ENCODE data around the gene GRM5. TPM values are rescaled to one million over a fixed set of nuclear protein-coding genes. Genes with fewer than 3 reads are reported as not detected.
A peak's percentile ranks its signal among the peaks of the same experiment; 100 is the strongest.

The GRM5 gene
- total RNA-seq, 2 donors from 2014 or later = 1.4 to 8.6 TPM

DNA sequence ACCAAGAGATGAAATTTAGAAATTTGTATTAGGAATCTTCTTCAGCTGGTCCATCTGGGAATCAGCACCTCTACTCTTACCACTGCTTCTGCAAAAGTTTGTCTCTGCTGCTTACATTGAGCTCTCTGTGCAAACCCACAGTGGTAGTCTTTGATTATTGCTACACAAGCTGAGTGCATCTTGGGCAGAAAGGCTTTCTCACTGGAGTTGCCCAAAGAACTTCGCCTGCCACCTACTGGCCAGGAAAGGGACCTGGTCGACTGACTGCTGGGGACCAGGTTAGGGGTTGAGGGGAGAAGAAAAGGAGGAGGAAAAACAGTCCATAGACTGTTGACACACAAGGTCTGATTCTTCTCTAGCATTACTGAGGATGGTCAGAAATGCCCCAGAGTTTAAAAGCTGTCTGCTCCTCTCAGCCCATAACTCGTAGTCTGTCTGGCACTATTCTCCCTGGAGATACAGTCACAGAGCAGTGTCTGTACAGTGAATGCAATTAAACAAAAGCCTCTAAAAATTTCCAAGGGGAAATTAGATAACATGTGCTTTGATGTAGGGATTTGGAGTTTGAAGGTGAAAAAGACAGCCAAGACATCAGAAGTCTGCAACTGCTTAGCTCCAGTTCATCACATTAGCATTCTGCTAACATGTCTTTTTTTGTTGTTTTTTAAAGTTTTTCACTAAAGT lies 513.3 kb downstream of the GRM5 start:
- Histone ChIP-seq H3K4me1 (ENCODE audit: control insufficient read depth in 1 of 2, low read depth in 2 of 2) (no peaks in the 10 kb centered on the region), H3K36me3 (no peaks in the 10 kb centered on the region), H3K27me3 (replicated peaks; ENCODE audit: insufficient read depth) (no peaks in the 10 kb centered on the region), H3K27ac (no peak overlapping the region), H3K4me3 (no peak overlapping the region), H3K9me3 (no peaks in the 10 kb centered on the region)
- TF ChIP-seq, protein P1, sequence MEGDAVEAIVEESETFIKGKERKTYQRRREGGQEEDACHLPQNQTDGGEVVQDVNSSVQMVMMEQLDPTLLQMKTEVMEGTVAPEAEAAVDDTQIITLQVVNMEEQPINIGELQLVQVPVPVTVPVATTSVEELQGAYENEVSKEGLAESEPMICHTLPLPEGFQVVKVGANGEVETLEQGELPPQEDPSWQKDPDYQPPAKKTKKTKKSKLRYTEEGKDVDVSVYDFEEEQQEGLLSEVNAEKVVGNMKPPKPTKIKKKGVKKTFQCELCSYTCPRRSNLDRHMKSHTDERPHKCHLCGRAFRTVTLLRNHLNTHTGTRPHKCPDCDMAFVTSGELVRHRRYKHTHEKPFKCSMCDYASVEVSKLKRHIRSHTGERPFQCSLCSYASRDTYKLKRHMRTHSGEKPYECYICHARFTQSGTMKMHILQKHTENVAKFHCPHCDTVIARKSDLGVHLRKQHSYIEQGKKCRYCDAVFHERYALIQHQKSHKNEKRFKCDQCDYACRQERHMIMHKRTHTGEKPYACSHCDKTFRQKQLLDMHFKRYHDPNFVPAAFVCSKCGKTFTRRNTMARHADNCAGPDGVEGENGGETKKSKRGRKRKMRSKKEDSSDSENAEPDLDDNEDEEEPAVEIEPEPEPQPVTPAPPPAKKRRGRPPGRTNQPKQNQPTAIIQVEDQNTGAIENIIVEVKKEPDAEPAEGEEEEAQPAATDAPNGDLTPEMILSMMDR (IDR thresholded peaks at IDR 0.05) = no peak
- DNase-seq (ENCODE audit: low spot score) (no peak), ATAC-seq (ENCODE audit: insufficient number of reproducible peaks, low FRiP score, low read depth) (no peak)

- Histone ChIP-seq H3K4me3 (no peak overlapping the region), H3K27me3 (replicated peaks; ENCODE audit: insufficient read depth) (no peaks in the 10 kb centered on the region), H3K9me3 (no peaks in the 10 kb centered on the region), H3K27ac (no peak overlapping the region), H3K4me1 (ENCODE audit: control insufficient read depth in 1 of 2, low read depth in 2 of 2) (no peaks in the 10 kb centered on the region), H3K36me3 (no peaks in the 10 kb centered on the region)
- TF ChIP-seq, protein P1 (IDR thresholded peaks at IDR 0.05) = no peak
- ATAC-seq (ENCODE audit: insufficient number of reproducible peaks, low FRiP score, low read depth) (no peak), DNase-seq (ENCODE audit: low spot score) (no peak)
Observed at GRCh38 chr11:88544656-88545280, 521.0 kb downstream of the GRM5 start.

GRCh38 chr11:88543902-88544655 lies 521.7 kb downstream of the GRM5 start:
- TF ChIP-seq, protein P1 (IDR thresholded peaks at IDR 0.05) = peak; percentile 79
- ATAC-seq (ENCODE audit: insufficient number of reproducible peaks, low FRiP score, low read depth) (peak; percentile 91), DNase-seq (ENCODE audit: low spot score) (peak; percentile 38)
- Histone ChIP-seq H3K36me3 (no peaks in the 10 kb centered on the region), H3K4me3 (peak overlapping the region; percentile 15), H3K27ac (no peak overlapping the region), H3K4me1 (ENCODE audit: control insufficient read depth in 1 of 2, low read depth in 2 of 2) (no peaks in the 10 kb centered on the region), H3K27me3 (replicated peaks; ENCODE audit: insufficient read depth) (no peaks in the 10 kb centered on the region), H3K9me3 (no peaks in the 10 kb centered on the region)

- H3K27ac ChIP-seq = no peak overlapping the region
- H3K27me3 ChIP-seq (replicated peaks; ENCODE audit: insufficient read depth) = no peaks in the 10 kb centered on the region
- TF ChIP-seq, protein P1 (IDR thresholded peaks at IDR 0.05) = no peak
- H3K4me1 ChIP-seq (ENCODE audit: control insufficient read depth in 1 of 2, low read depth in 2 of 2) = peaks cover 6% of the 10 kb centered on the region in 2 donors
- no peaks in the 10 kb centered on the region for H3K36me3 ChIP-seq
- no peaks in the 10 kb centered on the region for H3K9me3 ChIP-seq
- ATAC-seq (ENCODE audit: insufficient number of reproducible peaks, low FRiP score, low read depth) (no peak), DNase-seq (ENCODE audit: low spot score) (no peak)
- H3K4me3 ChIP-seq = no peak overlapping the region
Observed at GRCh38 chr11:88541006-88541405, 524.8 kb downstream of the GRM5 start.

GRCh38 chr11:88538098-88538497 lies 527.7 kb downstream of the GRM5 start:
- no peak for DNase-seq (ENCODE audit: low spot score)
- TF ChIP-seq, protein P1 (IDR thresholded peaks at IDR 0.05) = no peak
- Histone ChIP-seq H3K4me1 (ENCODE audit: control insufficient read depth in 1 of 2, low read depth in 2 of 2) (peaks cover 6 to 8% of the 10 kb centered on the region in 2 donors), H3K9me3 (no peaks in the 10 kb centered on the region), H3K27me3 (replicated peaks; ENCODE audit: insufficient read depth) (no peaks in the 10 kb centered on the region), H3K27ac (no peak overlapping the region), H3K36me3 (no peaks in the 10 kb centered on the region), H3K4me3 (no peak overlapping the region)
- ATAC-seq (ENCODE audit: insufficient number of reproducible peaks, low FRiP score, low read depth) = no peak

All from thoracic aorta (tissue), 2 donors.